AG04450 (cell line): Measurements from ENCODE around the gene COA7. TPM values are rescaled to one million over a fixed set of nuclear protein-coding genes. Genes with fewer than 3 reads are reported as not detected.

ENCODE experiments used
- CTCF ChIA-PET: fragments of 300-600, 350-600 bp; formaldehyde crosslinking; extraction: SDS; loops from one replicate; lab custom pipeline; 2022; ENCODE audit warnings: antibody characterized with exemption, inconsistent platforms; lab: Charles Lee
- POLR2A ChIA-PET: fragments of 350-600 bp; formaldehyde crosslinking; extraction: SDS; loops from one replicate; lab custom pipeline; 2021; ENCODE audit warnings: antibody characterized with exemption, inconsistent platforms; lab: Yijun Ruan, JAX
- DNase-seq: peaks from one replicate; pipeline ENCODE4 v3.0.0-alpha.2; 2011; ENCODE audit warnings: low read depth, low spot score
- H3K27ac ChIP-seq: one replicate; pipeline ENCODE4 v1.5.1; 2012; ENCODE audit warnings: low read depth, low read length, control low read depth
- H3K27me3 ChIP-seq: one replicate; pipeline ENCODE4 v1.6.0; 2012; ENCODE audit warnings: low read length; ENCODE audit not compliant: control insufficient read depth, insufficient read depth
- H3K4me3 ChIP-seq: 2 replicates; pipeline ENCODE4 v1.5.1; 2011; ENCODE audit warnings: mild to moderate bottlenecking, low read depth, low read length, control low read depth
- H3K9me3 ChIP-seq: 2 replicates; pipeline ENCODE4 v1.5.1; 2012; ENCODE audit warnings: low read length; ENCODE audit not compliant: control insufficient read depth, insufficient read depth
- CTCF ChIP-seq: IDR thresholded peaks from 2 replicates; pipeline ENCODE4 v1.5.1; 2011; ENCODE audit warnings: low read depth, low read length, control low read depth, inconsistent platforms
- polyA plus RNA-seq: library from polyadenylated mRNA; depleted of rRNA; stranded (reverse); fragments of >200 nt; gene quantifications from 2 replicates; pipeline ENCODE4 v1.2.3, GENCODE V29; 2011

The COA7 gene
- polyA plus RNA-seq, 1 experiment, result 12.0 TPM

GRCh38 chr1:52679498-52679897 lies 18.6 kb downstream of the COA7 start:
- CTCF ChIA-PET, result interaction anchor here (0.7 kb wide), 1 partner anchor 1181 kb away, joined by 4 read pairs; no protein-coding TSS in a partner anchor
- H3K4me3 ChIP-seq, result no peak overlapping the region
- POLR2A ChIA-PET, result no interaction called here
- no peak overlapping the region for H3K27ac ChIP-seq
- DNase-seq, result no peak
- H3K9me3 ChIP-seq, result no peaks in the 10 kb centered on the region
- no peaks in the 10 kb centered on the region for H3K27me3 ChIP-seq
- no peak for TF ChIP-seq CTCF

GRCh38 chr1:52679048-52679447 lies 19.1 kb downstream of the COA7 start:
- CTCF ChIA-PET, result no interaction called here
- POLR2A ChIA-PET, result interaction anchor here (0.7 kb wide), 1 partner anchor 171 kb away, joined by 3 read pairs; no protein-coding TSS in a partner anchor
- H3K27ac ChIP-seq, result no peak overlapping the region
- H3K27me3 ChIP-seq, result no peaks in the 10 kb centered on the region
- no peak for TF ChIP-seq CTCF
- H3K9me3 ChIP-seq, result no peaks in the 10 kb centered on the region
- no peak overlapping the region for H3K4me3 ChIP-seq
- no peak for DNase-seq

- POLR2A ChIA-PET, result no interaction called here
- no peaks in the 10 kb centered on the region for H3K27me3 ChIP-seq
- no peak for DNase-seq
- no peaks in the 10 kb centered on the region for H3K9me3 ChIP-seq
- CTCF ChIA-PET, result interaction anchor here (0.8 to 1.8 kb wide), 2 partner anchors 9 kb away, joined by 3 to 5 read pairs; no protein-coding TSS in a partner anchor
- H3K4me3 ChIP-seq, result no peak overlapping the region
- no peak for TF ChIP-seq CTCF
- no peak overlapping the region for H3K27ac ChIP-seq
These were observed 20.9 kb downstream of the COA7 start for GRCh38 chr1:52677076-52677806.

- Histone ChIP-seq H3K27me3 (no peaks in the 10 kb centered on the region), H3K4me3 (no peak overlapping the region), H3K9me3 (no peaks in the 10 kb centered on the region), H3K27ac (peak overlapping the region; percentile 11)
- TF ChIP-seq CTCF, result no peak
- no peak for DNase-seq
- ChIA-PET CTCF (interaction anchor here (0.7 to 1.8 kb wide), 2 partner anchors 10 to 108 kb away, joined by 3 to 5 read pairs; no protein-coding TSS in a partner anchor), POLR2A (no interaction called here)
These were observed 21.8 kb downstream of the COA7 start for GRCh38 chr1:52676249-52676903.
